NT2/D1 (cell line): Measurements from ENCODE around the gene GRB10.

ENCODE experiments used
- SUZ12 ChIP-seq: IDR thresholded peaks from 2 replicates; pipeline ENCODE4 v1.6.1; 2011; ENCODE audit not compliant: insufficient read length, insufficient read depth; ENCODE audit errors: extremely low read depth
- YY1 ChIP-seq: IDR thresholded peaks from 2 replicates; pipeline ENCODE4 v1.6.1; 2011; ENCODE audit not compliant: insufficient read length, insufficient read depth
- ZNF274 ChIP-seq: IDR thresholded peaks from 2 replicates; pipeline ENCODE4 v1.6.1; 2011; ENCODE audit warnings: mild to moderate bottlenecking, low read depth, low read length

DNA sequence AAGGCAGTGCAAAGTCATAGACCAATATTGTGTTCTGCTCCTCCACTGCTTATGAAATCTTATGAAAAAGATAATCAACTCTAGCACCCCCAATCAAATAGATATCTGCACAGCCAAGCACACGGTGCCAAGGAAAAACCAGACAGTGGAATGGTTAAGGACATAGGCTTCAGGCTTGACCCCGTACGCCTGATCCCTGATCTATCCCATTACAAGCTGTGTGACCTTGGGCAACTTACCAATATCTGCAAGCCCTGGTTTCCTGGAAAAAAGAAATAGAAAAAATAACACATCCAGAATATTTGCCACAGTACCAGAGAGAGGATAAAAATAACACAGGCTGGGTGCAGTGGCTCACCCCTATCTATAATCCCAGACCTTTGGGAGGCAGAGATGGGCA is 56.9 kb downstream of the GRB10 start:
- TF ChIP-seq YY1 (no peak), ZNF274 (no peak), SUZ12 (no peak)
